Keratinocyte (primary cell): ENCODE measurements around the gene ZNF207. TPM values are rescaled to one million over a fixed set of nuclear protein-coding genes. Genes with fewer than 3 reads are reported as not detected.

ENCODE experiments used
- DNase-seq: peaks from one replicate; pipeline ENCODE4 v3.0.0-alpha.2; 2011; ENCODE audit warnings: low read depth, missing footprints, low spot score
- FAIRE-seq: peaks from 2 replicates; lab custom pipeline; 2011; peaks lifted over from hg19 to GRCh38; lab: Jason Lieb, UNC
- H2AFZ ChIP-seq: 2 replicates; pipeline ENCODE4 v1.6.0; 2012; ENCODE audit warnings: low read length, control low read depth, inconsistent platforms; ENCODE audit not compliant: control insufficient read depth
- H3K27ac ChIP-seq: 2 replicates; pipeline ENCODE4 v1.5.1; 2011; ENCODE audit warnings: low read length; ENCODE audit not compliant: control insufficient read depth, insufficient read depth
- H3K27me3 ChIP-seq: 3 replicates; pipeline ENCODE4 v1.6.0; 2011; ENCODE audit warnings: low read length; ENCODE audit not compliant: control insufficient read depth, insufficient read depth; ENCODE audit errors: extremely low read depth
- H3K36me3 ChIP-seq, 2 experiments: 2 replicates in 1 of 2; 3 replicates in 1 of 2; pipeline ENCODE4 v1.5.1; 2011; ENCODE audit warnings: low read length in 2 of 2, mild to moderate bottlenecking in 1 of 2; ENCODE audit not compliant: control insufficient read depth in 2 of 2, insufficient read depth in 2 of 2; ENCODE audit errors: extremely low read depth in 1 of 2
- H3K4me1 ChIP-seq: 3 replicates; pipeline ENCODE4 v1.5.1; 2011; ENCODE audit warnings: low read length; ENCODE audit not compliant: control insufficient read depth, insufficient read depth; ENCODE audit errors: extremely low read depth
- H3K4me2 ChIP-seq: 3 replicates; pipeline ENCODE4 v1.6.0; 2011; ENCODE audit warnings: low read depth, low read length; ENCODE audit not compliant: control insufficient read depth, insufficient read depth; ENCODE audit errors: extremely low read depth
- H3K4me3 ChIP-seq, 3 experiments: fragments of 200-600 bp in 1 of 3; sonication (generic) in 1 of 3; 2 replicates in 2 of 3; 3 replicates in 1 of 3; pipeline ENCODE4 v1.5.1; 2011 to 2016; ENCODE audit warnings: low read length in 3 of 3, mild to moderate bottlenecking in 3 of 3, control low read depth in 2 of 3, inconsistent platforms in 1 of 3, low read depth in 1 of 3, mixed read lengths in 1 of 3, mixed run types in 1 of 3, moderate library complexity in 1 of 3; ENCODE audit not compliant: control insufficient read depth in 2 of 3, insufficient read depth in 2 of 3; ENCODE audit errors: extremely low read depth in 1 of 3
- H3K79me2 ChIP-seq: 2 replicates; pipeline ENCODE4 v1.6.0; 2012; ENCODE audit warnings: low read length; ENCODE audit not compliant: control insufficient read depth, insufficient read depth
- H3K9ac ChIP-seq: 3 replicates; pipeline ENCODE4 v1.6.0; 2011; ENCODE audit warnings: low read length; ENCODE audit not compliant: control insufficient read depth, insufficient read depth; ENCODE audit errors: extremely low read depth
- H3K9me1 ChIP-seq: 3 replicates; pipeline ENCODE4 v1.6.0; 2011; ENCODE audit warnings: low read length; ENCODE audit not compliant: control insufficient read depth, insufficient read depth; ENCODE audit errors: extremely low read depth
- H3K9me3 ChIP-seq: 2 replicates; pipeline ENCODE4 v1.5.1; 2012; ENCODE audit warnings: low read depth, low read length; ENCODE audit not compliant: control insufficient read depth
- H4K20me1 ChIP-seq: 3 replicates; pipeline ENCODE4 v1.6.0; 2011; ENCODE audit warnings: low read length; ENCODE audit not compliant: control insufficient read depth, insufficient read depth; ENCODE audit errors: extremely low read depth
- EZH2 ChIP-seq: IDR thresholded peaks from one replicate; pipeline ENCODE4 v1.6.1; 2012; ENCODE audit warnings: inconsistent platforms, mild to moderate bottlenecking, low read length, moderate library complexity
- dilution Hi-C: fragments of 300-500 bp; cut with MboI; formaldehyde crosslinking; loops from one replicate; pipeline ENCODE4 v1.7.0; 2020; ENCODE audit warnings: low sequenced_read_pairs; ENCODE audit not compliant: extremely low pct_ligation_motif_present
- polyA plus RNA-seq, 5 experiments: library from polyadenylated mRNA; depleted of rRNA in 3 of 5; stranded (reverse) in 3 of 5; stranded (forward) in 1 of 5; unstranded in 1 of 5; fragments of >200 nt; gene quantifications; 1 replicate in 1 of 5; 2 replicates in 3 of 5; 3 replicates in 1 of 5; pipeline versions ENCODE4 v1.2.1 to v1.2.3, GENCODE V29; 2011 to 2012; ENCODE audit warnings: missing spikeins in 2 of 5, low read depth in 1 of 5, low replicate concordance in 1 of 5
- TF ChIP-seq, protein P1 (sequence below), 3 experiments: IDR thresholded peaks in 1 of 3; conservative IDR thresholded peaks in 1 of 3; optimal IDR thresholded peaks in 1 of 3; 2 replicates in 2 of 3; 3 replicates in 1 of 3; pipeline versions ENCODE3 to v1.5.1; 2011; ENCODE audit warnings: low read length in 3 of 3, mild to moderate bottlenecking in 3 of 3, moderate library complexity in 2 of 3, control low read depth in 1 of 3, inconsistent platforms in 1 of 3; ENCODE audit not compliant: insufficient read depth in 2 of 3; ENCODE audit errors: extremely low read depth in 1 of 3

ZNF207 gene
- polyA plus RNA-seq, 1 donor (not counting 4 experiments of a cell fraction or from before 2014, with no cell fraction given) = 172 TPM

DNA sequence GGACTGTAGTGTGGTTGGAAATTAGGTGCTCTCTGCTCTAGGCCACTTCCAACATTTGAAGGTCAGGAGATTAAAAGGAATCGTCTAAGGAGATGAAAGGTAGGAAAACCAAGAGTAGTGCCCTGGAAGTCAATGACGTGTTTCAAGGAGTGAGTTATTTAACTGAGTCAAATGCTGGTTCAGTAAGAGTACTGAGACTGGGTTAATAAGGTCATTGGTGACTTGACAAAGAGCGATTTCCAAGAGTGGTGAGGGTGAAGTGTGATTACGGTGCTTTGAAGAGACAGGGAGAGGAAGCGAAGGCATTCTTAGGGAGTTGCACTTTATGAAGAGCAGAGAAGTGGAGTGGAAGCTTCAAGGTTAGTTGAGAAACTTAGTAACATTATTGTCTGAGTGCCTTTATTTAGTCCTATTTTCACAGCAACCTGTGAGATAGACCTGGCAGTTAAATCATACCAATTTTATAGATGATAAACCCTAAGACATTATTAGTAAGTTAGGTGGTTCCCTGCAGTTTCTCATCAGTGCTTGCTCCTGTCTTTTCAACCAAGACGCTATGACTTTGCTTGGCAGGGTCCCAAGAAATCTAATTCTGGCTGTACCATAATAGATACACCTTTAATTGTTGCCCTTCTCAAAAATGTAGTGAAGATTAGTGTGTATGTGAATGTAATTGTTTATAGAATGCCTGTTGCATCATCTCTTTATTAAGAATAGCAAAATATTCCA is 5.9 kb downstream of the ZNF207 start:
- Histone ChIP-seq H3K36me3 (peaks cover 27 to 36% of the 10 kb centered on the region in 2 experiments), H3K9me3 (no peaks in the 10 kb centered on the region), H3K4me2 (peak overlapping the region; percentile 64), H2AFZ (no peak overlapping the region), H3K4me1 (peaks cover 44% of the 10 kb centered on the region), H3K27ac (peak overlapping the region; percentile 22), H3K4me3 (peak overlapping the region in 2 of 3 experiments; percentile 2), H3K9me1 (peaks cover 8% of the 10 kb centered on the region), H3K9ac (no peak overlapping the region), H4K20me1 (peaks cover 56% of the 10 kb centered on the region), H3K27me3 (no peaks in the 10 kb centered on the region), H3K79me2 (peaks cover 96% of the 10 kb centered on the region)
- TF ChIP-seq, protein P1, sequence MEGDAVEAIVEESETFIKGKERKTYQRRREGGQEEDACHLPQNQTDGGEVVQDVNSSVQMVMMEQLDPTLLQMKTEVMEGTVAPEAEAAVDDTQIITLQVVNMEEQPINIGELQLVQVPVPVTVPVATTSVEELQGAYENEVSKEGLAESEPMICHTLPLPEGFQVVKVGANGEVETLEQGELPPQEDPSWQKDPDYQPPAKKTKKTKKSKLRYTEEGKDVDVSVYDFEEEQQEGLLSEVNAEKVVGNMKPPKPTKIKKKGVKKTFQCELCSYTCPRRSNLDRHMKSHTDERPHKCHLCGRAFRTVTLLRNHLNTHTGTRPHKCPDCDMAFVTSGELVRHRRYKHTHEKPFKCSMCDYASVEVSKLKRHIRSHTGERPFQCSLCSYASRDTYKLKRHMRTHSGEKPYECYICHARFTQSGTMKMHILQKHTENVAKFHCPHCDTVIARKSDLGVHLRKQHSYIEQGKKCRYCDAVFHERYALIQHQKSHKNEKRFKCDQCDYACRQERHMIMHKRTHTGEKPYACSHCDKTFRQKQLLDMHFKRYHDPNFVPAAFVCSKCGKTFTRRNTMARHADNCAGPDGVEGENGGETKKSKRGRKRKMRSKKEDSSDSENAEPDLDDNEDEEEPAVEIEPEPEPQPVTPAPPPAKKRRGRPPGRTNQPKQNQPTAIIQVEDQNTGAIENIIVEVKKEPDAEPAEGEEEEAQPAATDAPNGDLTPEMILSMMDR (optimal IDR thresholded peaks at IDR 0.05 in 1 of 3, IDR thresholded peaks at IDR 0.05 in 1 of 3, conservative IDR thresholded peaks at IDR 0.05 in 1 of 3; ENCODE audit: extremely low read depth in 1 of 3, insufficient read depth in 2 of 3, low read length in 3 of 3) = no peak
- no peak for TF ChIP-seq EZH2
- no peak for FAIRE-seq
- DNase-seq = no peak
- dilution Hi-C loops = no loop called here

DNA sequence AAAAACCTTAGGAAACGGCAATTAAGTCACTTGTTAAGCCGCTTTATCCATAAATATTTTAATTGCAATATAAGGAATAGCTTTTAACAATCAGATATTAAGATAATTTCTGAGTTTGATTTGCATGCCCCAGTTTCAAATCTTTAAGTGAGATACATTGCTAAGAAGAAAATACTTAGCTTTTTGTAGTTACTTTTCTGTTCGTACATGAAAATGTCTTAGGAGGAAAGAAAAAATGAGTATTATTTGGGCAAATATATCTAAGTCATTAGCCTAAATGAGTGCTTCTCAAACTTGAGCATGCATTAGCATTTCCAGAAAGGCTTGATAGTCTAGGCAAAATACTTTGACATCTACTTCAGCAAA is 6.4 kb downstream of the ZNF207 start:
- Histone ChIP-seq H3K27ac (peak overlapping the region; percentile 11), H3K36me3 (peaks cover 27 to 37% of the 10 kb centered on the region in 2 experiments)

More for the DNA sequence above, 6.4 kb downstream of the ZNF207 start:
- Histone ChIP-seq H3K4me1 (peaks cover 44% of the 10 kb centered on the region), H3K9me1 (peaks cover 8% of the 10 kb centered on the region), H3K4me3 (peak overlapping the region in 1 of 3 experiments; percentile 2), H4K20me1 (peaks cover 53% of the 10 kb centered on the region), H3K79me2 (peaks cover 96% of the 10 kb centered on the region), H3K27me3 (no peaks in the 10 kb centered on the region), H3K9me3 (no peaks in the 10 kb centered on the region), H3K9ac (no peak overlapping the region), H3K4me2 (peak overlapping the region; percentile 64), H2AFZ (no peak overlapping the region)
- FAIRE-seq = no peak
- no peak for DNase-seq
- dilution Hi-C loops = no loop called here
- TF ChIP-seq, protein P1 (optimal IDR thresholded peaks at IDR 0.05 in 1 of 3, IDR thresholded peaks at IDR 0.05 in 1 of 3, conservative IDR thresholded peaks at IDR 0.05 in 1 of 3; ENCODE audit: extremely low read depth in 1 of 3, insufficient read depth in 2 of 3, low read length in 3 of 3) = no peak
- TF ChIP-seq EZH2 = no peak
